ENCODE measurements around the gene PIH1D1. TPM values are rescaled to one million over a fixed set of nuclear protein-coding genes. Genes with fewer than 3 reads are reported as not detected.

Gene PIH1D1
- total and polyA plus RNA-seq, 11 donors: 16.3 to 57.6 (median 31.1) TPM

GRCh38 chr19:49497789-49498103 lies 46.1 kb upstream of the PIH1D1 start:
- H3K9me3 ChIP-seq: no peaks in the 10 kb centered on the region
- no peaks in the 10 kb centered on the region for H3K27me3 ChIP-seq
- peaks cover 14 to 53% (median 40%) of the 10 kb centered on the region in 12 donors for H3K4me1 ChIP-seq
- ATAC-seq (no peak), DNase-seq (no peak)
- TF ChIP-seq CTCF (IDR thresholded peaks at IDR 0.05): no peak
- no peak for TF ChIP-seq POLR2A (IDR thresholded peaks at IDR 0.05)
- peak overlapping the region in 5 of 12 donors; percentile 89 to 97 (median 96) for H3K27ac ChIP-seq
- H3K4me3 ChIP-seq: peak overlapping the region in 8 of 12 donors; percentile 80 to 98 (median 90)
- WGBS, 4 donors: 86 to 93% (median 90%) methylated on average over 12 of the region's 12 CpGs
- H3K36me3 ChIP-seq: peaks cover 2 to 39% (median 37%) of the 10 kb centered on the region in 9 donors
- intact Hi-C loops (cut with DNase I): loop anchor here in 3 of 10 donors (5.0 kb wide), 3 partner anchors 170 to 380 kb away; partner anchors contain the start of genes PRMT1 (in 2 of the 3), AKT1S1 (in 1 of the 3), BCL2L12 (in 1 of the 3) and IRF3 (in 1 of the 3)

DNA sequence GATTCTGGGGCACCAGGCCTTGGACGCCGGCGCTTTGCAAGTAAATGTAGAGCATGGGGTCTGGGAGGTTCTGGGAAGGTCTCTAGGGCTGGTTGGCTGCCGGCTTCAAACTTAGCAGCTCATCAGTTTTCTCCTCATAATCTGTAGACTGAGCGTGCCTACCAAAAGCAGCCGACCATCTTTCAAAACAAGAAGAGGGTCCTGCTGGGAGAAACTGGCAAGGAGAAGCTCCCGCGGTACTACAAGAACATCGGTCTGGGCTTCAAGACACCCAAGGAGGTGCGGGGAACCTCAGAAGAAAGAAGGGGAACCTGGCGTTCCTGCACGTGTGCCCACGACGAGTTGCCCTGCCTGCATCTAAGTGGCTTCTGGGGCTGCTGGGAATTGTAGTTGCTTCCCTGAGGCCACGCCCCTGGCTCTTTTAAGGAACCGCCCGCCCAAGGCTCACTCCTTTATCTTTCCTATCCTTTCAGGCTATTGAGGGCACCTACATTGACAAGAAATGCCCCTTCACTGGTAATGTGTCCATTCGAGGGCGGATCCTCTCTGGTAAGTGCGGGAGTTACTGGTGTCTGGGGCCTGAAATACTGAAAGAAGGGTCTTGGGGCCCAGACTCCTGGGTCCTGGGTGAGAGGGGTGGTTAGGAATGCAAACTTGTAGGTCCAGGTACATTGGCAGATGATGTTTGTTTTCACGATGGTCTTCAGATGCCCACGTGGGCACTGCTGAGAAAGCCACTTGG lies 45.6 kb upstream of the PIH1D1 start:
- Histone ChIP-seq H3K9me3 (no peaks in the 10 kb centered on the region), H3K4me1 (peaks cover 14 to 56% (median 41%) of the 10 kb centered on the region in 12 donors), H3K4me3 (peak overlapping the region; percentile 80 to 98 (median 90)), H3K36me3 (peaks cover 2 to 44% (median 42%) of the 10 kb centered on the region in 9 donors), H3K27me3 (no peaks in the 10 kb centered on the region), H3K27ac (peak overlapping the region in 11 of 12 donors; percentile 89 to 99 (median 96))
- ATAC-seq (no peak), DNase-seq (peak in 4 of 5 donors; percentile 63 to 76 (median 67))
- intact Hi-C loops (cut with DNase I): loop anchor here in 3 of 10 donors (5.0 kb wide), 3 partner anchors 170 to 380 kb away; partner anchors contain the start of genes PRMT1 (in 2 of the 3), AKT1S1 (in 1 of the 3), BCL2L12 (in 1 of the 3) and IRF3 (in 1 of the 3)
- 20 to 26% (median 23%) methylated on average over 21 to 22 of the region's 22 CpGs for WGBS, 4 donors
- no peak for TF ChIP-seq CTCF (IDR thresholded peaks at IDR 0.05)
- TF ChIP-seq POLR2A (IDR thresholded peaks at IDR 0.05): no peak

- 0% methylated on average over 11 of the region's 11 CpGs for WGBS, 4 donors
- ATAC-seq: no peak
- intact Hi-C loops (cut with DNase I): loop anchor here in 4 of 10 donors (1.0 to 5.0 kb wide), 6 partner anchors 9 to 381 kb away; partner anchors contain the start of genes PRMT1 (in 2 of the 4), RPL13A (in 2 of the 4), AKT1S1 (in 1 of the 4) and ALDH16A1 (in 1 of the 4)
- no peaks in the 10 kb centered on the region for H3K27me3 ChIP-seq
- H3K36me3 ChIP-seq: peaks cover 5 to 51% (median 48%) of the 10 kb centered on the region in 9 donors
- H3K9me3 ChIP-seq: no peaks in the 10 kb centered on the region
- H3K4me1 ChIP-seq: peaks cover 14 to 57% (median 41%) of the 10 kb centered on the region in 12 donors
- TF ChIP-seq POLR2A (IDR thresholded peaks at IDR 0.05) (peak in 1 of 2 donors; percentile 2), CTCF (IDR thresholded peaks at IDR 0.05) (no peak)
- H3K4me3 ChIP-seq: peak overlapping the region; percentile 80 to 98 (median 90)
- no peak for DNase-seq
- H3K27ac ChIP-seq: peak overlapping the region; percentile 86 to 99 (median 96)
These were observed 45.0 kb upstream of the PIH1D1 start for GRCh38 chr19:49496574-49497008.
